Activated CD8-positive, alpha-beta T cell treated with anti-CD3 and anti-CD28 coated beads, Interleukin-2, amount 10 ng/mL, durations not matched to agents 7 days and 5 days (primary cell): ENCODE results near the gene DAZAP1. TPM values are rescaled to one million over a fixed set of nuclear protein-coding genes. Genes with fewer than 3 reads are reported as not detected.

Source experiments
- ATAC-seq: fragments of 150-1000 bp; cut with Tn5 transposase; one replicate; pipeline ENCODE4 v1.10.0; 2021; ENCODE audit warnings: moderate library complexity
- CTCF ChIA-PET: fragments of 350-600 bp; sonication (Branson Sonifier 250); formaldehyde crosslinking; loops from one replicate; lab custom pipeline; 2021; ENCODE audit warnings: antibody characterized with exemption; lab: Charles Lee
- POLR2A ChIA-PET: fragments of 350-600 bp; sonication (Branson Sonifier 250); formaldehyde crosslinking; loops from one replicate; lab custom pipeline; 2021; ENCODE audit warnings: antibody characterized with exemption; lab: Charles Lee
- DNase-seq: peaks from one replicate; pipeline ENCODE4 v3.0.0-alpha.2; 2020
- H3K27ac Mint-ChIP-seq: one replicate; pipeline ENCODE4 v1.8.0; 2021; ENCODE audit warnings: mild to moderate bottlenecking, mixed read lengths
- H3K27me3 Mint-ChIP-seq: one replicate; pipeline ENCODE4 v1.8.0; 2021; ENCODE audit warnings: low read depth, mixed read lengths
- H3K36me3 Mint-ChIP-seq: one replicate; pipeline ENCODE4 v1.8.0; 2021; ENCODE audit warnings: low read depth, mixed read lengths
- H3K4me1 Mint-ChIP-seq: one replicate; pipeline ENCODE4 v1.8.0; 2021; ENCODE audit warnings: low read depth, mixed read lengths
- H3K4me3 Mint-ChIP-seq: one replicate; pipeline ENCODE4 v1.8.0; 2021; ENCODE audit warnings: mild to moderate bottlenecking, mixed read lengths
- H3K9me3 Mint-ChIP-seq: one replicate; pipeline ENCODE4 v1.8.0; 2022; ENCODE audit warnings: mixed read lengths; ENCODE audit not compliant: insufficient read depth
- total RNA-seq, 2 experiments: library from RNA; stranded (reverse); gene quantifications; one replicate each; pipeline ENCODE4 v1.2.3, GENCODE V29; 2021

The DAZAP1 gene
- total RNA-seq, 2 experiments from 2014 or later = 264 to 270 TPM

GRCh38 chr19:1445932-1446712, 38.7 kb downstream of the DAZAP1 start:
- H3K4me3 Mint-ChIP-seq = no peak overlapping the region
- POLR2A ChIA-PET = no interaction called here
- no peak for DNase-seq
- CTCF ChIA-PET = interaction anchor here (1.2 to 1.8 kb wide), 3 partner anchors 9 to 25 kb away, joined by 3 to 8 read pairs (median 4); no protein-coding TSS in a partner anchor
- ATAC-seq = no peak
- H3K9me3 Mint-ChIP-seq = no peaks in the 10 kb centered on the region
- H3K27me3 Mint-ChIP-seq = peaks cover 38% of the 10 kb centered on the region
- H3K27ac Mint-ChIP-seq = no peak overlapping the region
- H3K36me3 Mint-ChIP-seq = peaks cover 19% of the 10 kb centered on the region
- H3K4me1 Mint-ChIP-seq = peaks cover 37% of the 10 kb centered on the region

GRCh38 chr19:1446713-1447481, 39.5 kb downstream of the DAZAP1 start:
- Mint-ChIP-seq H3K4me3 (no peak overlapping the region), H3K4me1 (peaks cover 34% of the 10 kb centered on the region), H3K27me3 (peaks cover 44% of the 10 kb centered on the region), H3K36me3 (peaks cover 12% of the 10 kb centered on the region), H3K9me3 (no peaks in the 10 kb centered on the region), H3K27ac (no peak overlapping the region)
- ChIA-PET CTCF (no interaction called here), POLR2A (interaction anchor here (0.6 kb wide), 1 partner anchor 19 kb away, joined by 3 read pairs; no protein-coding TSS in a partner anchor)
- ATAC-seq = no peak
- DNase-seq = peak; percentile 53

GRCh38 chr19:1447504-1447903, 40.1 kb downstream of the DAZAP1 start:
- Mint-ChIP-seq H3K4me3 (no peak overlapping the region), H3K4me1 (peaks cover 32% of the 10 kb centered on the region), H3K36me3 (peaks cover 6% of the 10 kb centered on the region), H3K27ac (no peak overlapping the region), H3K9me3 (no peaks in the 10 kb centered on the region), H3K27me3 (peaks cover 48% of the 10 kb centered on the region)
- no peak for ATAC-seq
- ChIA-PET POLR2A (interaction anchor here (0.6 kb wide), 1 partner anchor 18 kb away, joined by 3 read pairs; no protein-coding TSS in a partner anchor), CTCF (no interaction called here)
- DNase-seq = no peak

- no peak for DNase-seq
- POLR2A ChIA-PET = no interaction called here
- Mint-ChIP-seq H3K4me1 (peaks cover 29% of the 10 kb centered on the region), H3K27me3 (peaks cover 53% of the 10 kb centered on the region), H3K27ac (no peak overlapping the region), H3K36me3 (peaks cover 3% of the 10 kb centered on the region), H3K4me3 (no peak overlapping the region), H3K9me3 (no peaks in the 10 kb centered on the region)
- CTCF ChIA-PET = no interaction called here
- ATAC-seq = no peak
Observed at GRCh38 chr19:1447944-1448343, 40.6 kb downstream of the DAZAP1 start.

- Mint-ChIP-seq H3K4me3 (no peak within 1 kb of the TSS), H3K36me3 (peaks cover 3% of the 10 kb centered on the region), H3K27ac (no peak within 1 kb of the TSS), H3K9me3 (no peaks in the 10 kb centered on the region), H3K4me1 (peaks cover 23% of the 10 kb centered on the region), H3K27me3 (peaks cover 61% of the 10 kb centered on the region)
- DNase-seq (no peak), ATAC-seq (peak; percentile 17)
- CTCF ChIA-PET = no interaction called here
- POLR2A ChIA-PET = interaction anchor here (1.3 kb wide), 1 partner anchor 9 kb away, joined by 4 read pairs; no protein-coding TSS in a partner anchor
Observed at GRCh38 chr19:1449467-1450442, 42.4 kb downstream of the DAZAP1 start, which contains the start of gene APC2. APC2 (plus strand) TSS chr19:1450121; CDS start chr19:1453002, 2,881 bp downstream.

GRCh38 chr19:1450735-1451731, 43.6 kb downstream of the DAZAP1 start:
- no peak overlapping the region for H3K27ac Mint-ChIP-seq
- H3K9me3 Mint-ChIP-seq = no peaks in the 10 kb centered on the region
- DNase-seq (no peak), ATAC-seq (no peak)
- peaks cover 68% of the 10 kb centered on the region for H3K27me3 Mint-ChIP-seq
- ChIA-PET CTCF (no interaction called here), POLR2A (interaction anchor here (0.6 kb wide), 1 partner anchor 722 kb away, joined by 4 read pairs; no protein-coding TSS in a partner anchor)
- peaks cover 24% of the 10 kb centered on the region for H3K4me1 Mint-ChIP-seq
- no peak overlapping the region for H3K4me3 Mint-ChIP-seq
- peaks cover 3% of the 10 kb centered on the region for H3K36me3 Mint-ChIP-seq

- POLR2A ChIA-PET = interaction anchor here (0.6 kb wide), 1 partner anchor 19 kb away, joined by 3 read pairs; no protein-coding TSS in a partner anchor
- Mint-ChIP-seq H3K27me3 (peaks cover 65% of the 10 kb centered on the region), H3K9me3 (no peaks in the 10 kb centered on the region), H3K4me1 (peaks cover 21% of the 10 kb centered on the region), H3K36me3 (peaks cover 3% of the 10 kb centered on the region), H3K27ac (no peak overlapping the region), H3K4me3 (no peak overlapping the region)
- DNase-seq = no peak
- ATAC-seq = no peak
- CTCF ChIA-PET = no interaction called here
Observed at GRCh38 chr19:1451916-1452801, 44.8 kb downstream of the DAZAP1 start.

- no peak for DNase-seq
- Mint-ChIP-seq H3K27ac (no peak overlapping the region), H3K4me3 (no peak overlapping the region), H3K4me1 (peaks cover 19% of the 10 kb centered on the region), H3K27me3 (peaks cover 63% of the 10 kb centered on the region), H3K36me3 (no peaks in the 10 kb centered on the region), H3K9me3 (no peaks in the 10 kb centered on the region)
- no peak for ATAC-seq
- CTCF ChIA-PET = interaction anchor here (2.0 kb wide), 1 partner anchor 8 kb away, joined by 10 read pairs; no protein-coding TSS in a partner anchor
- POLR2A ChIA-PET = interaction anchor here (1.2 kb wide), 1 partner anchor 9 kb away, joined by 4 read pairs; no protein-coding TSS in a partner anchor
Observed at GRCh38 chr19:1452802-1453524, 45.6 kb downstream of the DAZAP1 start.
